Astrocyte (in vitro differentiated cells and primary cell): ENCODE measurements around the gene ZAP70. TPM values are rescaled to one million over a fixed set of nuclear protein-coding genes. Genes with fewer than 3 reads are reported as not detected.

ENCODE experiments used
- DNase-seq: peaks from one replicate; pipeline ENCODE4 v3.0.0-alpha.2; 2010; ENCODE audit warnings: low read depth
- FAIRE-seq: peaks from 2 replicates; lab custom pipeline; 2011; peaks lifted over from hg19 to GRCh38; lab: Jason Lieb, UNC
- H2AFZ ChIP-seq: 2 replicates; pipeline ENCODE4 v1.6.0; 2012; ENCODE audit warnings: low read depth, low read length, inconsistent platforms
- H3K27ac ChIP-seq: 2 replicates; pipeline ENCODE4 v1.5.1; 2011; ENCODE audit warnings: low read depth, low read length, inconsistent platforms
- H3K27me3 ChIP-seq: 2 replicates; pipeline ENCODE4 v1.6.0; 2011; ENCODE audit warnings: low read length, inconsistent platforms; ENCODE audit not compliant: insufficient read depth
- H3K36me3 ChIP-seq: 2 replicates; pipeline ENCODE4 v1.5.1; 2011; ENCODE audit warnings: low read length, inconsistent platforms; ENCODE audit not compliant: insufficient read depth
- H3K4me1 ChIP-seq: 2 replicates; pipeline ENCODE4 v1.5.1; 2011; ENCODE audit warnings: low read length, inconsistent platforms; ENCODE audit not compliant: insufficient read depth
- H3K4me2 ChIP-seq: 2 replicates; pipeline ENCODE4 v1.6.0; 2012; ENCODE audit warnings: low read length, inconsistent platforms
- H3K4me3 ChIP-seq: 2 replicates; pipeline ENCODE4 v1.5.1; 2011; ENCODE audit warnings: low read depth, mild to moderate bottlenecking, low read length, inconsistent platforms; ENCODE audit not compliant: insufficient read depth
- H3K79me2 ChIP-seq: 2 replicates; pipeline ENCODE4 v1.6.0; 2012; ENCODE audit warnings: mild to moderate bottlenecking, low read length, inconsistent platforms; ENCODE audit not compliant: insufficient read depth
- H3K9ac ChIP-seq: 2 replicates; pipeline ENCODE4 v1.6.0; 2012; ENCODE audit warnings: mild to moderate bottlenecking, low read length, inconsistent platforms
- H3K9me3 ChIP-seq: 2 replicates; pipeline ENCODE4 v1.5.1; 2012; ENCODE audit warnings: low read depth, mild to moderate bottlenecking, low read length, inconsistent platforms; ENCODE audit not compliant: insufficient read depth
- H4K20me1 ChIP-seq: 2 replicates; pipeline ENCODE4 v1.6.0; 2012; ENCODE audit warnings: low read length, inconsistent platforms; ENCODE audit not compliant: insufficient read depth
- H3K27ac Mint-ChIP-seq: one replicate; pipeline ENCODE4 v1.8.0; 2021; ENCODE audit warnings: mild to moderate bottlenecking, mixed read lengths; ENCODE audit not compliant: unreplicated experiment
- H3K27me3 Mint-ChIP-seq: one replicate; pipeline ENCODE4 v1.8.0; 2021; ENCODE audit warnings: low read depth, mixed read lengths; ENCODE audit not compliant: unreplicated experiment
- H3K36me3 Mint-ChIP-seq: one replicate; pipeline ENCODE4 v1.8.0; 2021; ENCODE audit warnings: low read depth, mixed read lengths; ENCODE audit not compliant: unreplicated experiment
- H3K4me1 Mint-ChIP-seq: one replicate; pipeline ENCODE4 v1.8.0; 2021; ENCODE audit warnings: low read depth, mixed read lengths; ENCODE audit not compliant: unreplicated experiment
- H3K4me3 Mint-ChIP-seq: one replicate; pipeline ENCODE4 v1.8.0; 2021; ENCODE audit warnings: mild to moderate bottlenecking, moderate library complexity, mixed read lengths; ENCODE audit not compliant: unreplicated experiment
- H3K9me3 Mint-ChIP-seq: one replicate; pipeline ENCODE4 v1.8.0; 2021; ENCODE audit warnings: mild to moderate bottlenecking, mixed read lengths; ENCODE audit not compliant: unreplicated experiment
- CTCF ChIP-seq: IDR thresholded peaks from 2 replicates; pipeline ENCODE4 v1.5.1; 2011; ENCODE audit warnings: low read depth, mild to moderate bottlenecking, inconsistent platforms, low read length, moderate library complexity; ENCODE audit not compliant: insufficient read depth
- EZH2 ChIP-seq: IDR thresholded peaks from 2 replicates; pipeline ENCODE4 v1.6.1; 2012; ENCODE audit warnings: mild to moderate bottlenecking, low read length, inconsistent platforms; ENCODE audit not compliant: insufficient read depth
- total RNA-seq: library from RNA; stranded (reverse); gene quantifications from 2 replicates; pipeline ENCODE4 v1.2.1, GENCODE V29; 2021

ZAP70 gene
- total RNA-seq, 1 donor from 2014 or later: 0.73 TPM

GRCh38 chr2:97673182-97673914 is 40.0 kb upstream of the ZAP70 start:
- Histone ChIP-seq H3K27me3 (no peaks in the 10 kb centered on the region), H3K79me2 (no peaks in the 10 kb centered on the region), H3K9me3 (no peaks in the 10 kb centered on the region), H3K9ac (no peak overlapping the region), H3K4me1 (peaks cover 5% of the 10 kb centered on the region), H3K4me3 (no peak overlapping the region), H2AFZ (no peak overlapping the region), H4K20me1 (no peaks in the 10 kb centered on the region), H3K36me3 (no peaks in the 10 kb centered on the region), H3K27ac (no peak overlapping the region), H3K4me2 (no peak overlapping the region)
- Mint-ChIP-seq H3K27ac (no peak overlapping the region), H3K4me3 (no peak overlapping the region), H3K27me3 (no peaks in the 10 kb centered on the region), H3K4me1 (peaks cover 7% of the 10 kb centered on the region), H3K9me3 (no peaks in the 10 kb centered on the region), H3K36me3 (peaks cover 9% of the 10 kb centered on the region)
- DNase-seq (peak; percentile 18), FAIRE-seq (no peak)
- TF ChIP-seq EZH2: no peak
- no peak for TF ChIP-seq CTCF

GRCh38 chr2:97673915-97674283 is 39.5 kb upstream of the ZAP70 start:
- Mint-ChIP-seq H3K36me3 (peaks cover 9% of the 10 kb centered on the region), H3K4me1 (peaks cover 8% of the 10 kb centered on the region), H3K27ac (no peak overlapping the region), H3K27me3 (no peaks in the 10 kb centered on the region), H3K4me3 (no peak overlapping the region), H3K9me3 (no peaks in the 10 kb centered on the region)
- no peaks in the 10 kb centered on the region for H3K27me3 ChIP-seq
- peaks cover 5% of the 10 kb centered on the region for H3K4me1 ChIP-seq
- H3K4me3 ChIP-seq: no peak overlapping the region
- DNase-seq (no peak), FAIRE-seq (no peak)
- H3K4me2 ChIP-seq: no peak overlapping the region
- H4K20me1 ChIP-seq: no peaks in the 10 kb centered on the region
- H3K27ac ChIP-seq: no peak overlapping the region
- no peak overlapping the region for H3K9ac ChIP-seq
- no peaks in the 10 kb centered on the region for H3K9me3 ChIP-seq
- no peaks in the 10 kb centered on the region for H3K79me2 ChIP-seq
- H3K36me3 ChIP-seq: no peaks in the 10 kb centered on the region
- no peak for TF ChIP-seq EZH2
- no peak for TF ChIP-seq CTCF
- no peak overlapping the region for H2AFZ ChIP-seq

- Histone ChIP-seq H3K36me3 (no peaks in the 10 kb centered on the region), H3K27me3 (no peaks in the 10 kb centered on the region), H2AFZ (no peak overlapping the region), H4K20me1 (no peaks in the 10 kb centered on the region), H3K27ac (no peak overlapping the region), H3K4me1 (peaks cover 5% of the 10 kb centered on the region), H3K9ac (no peak overlapping the region), H3K9me3 (no peaks in the 10 kb centered on the region), H3K4me3 (no peak overlapping the region), H3K79me2 (no peaks in the 10 kb centered on the region), H3K4me2 (no peak overlapping the region)
- no peak overlapping the region for H3K4me3 Mint-ChIP-seq
- peaks cover 8% of the 10 kb centered on the region for H3K4me1 Mint-ChIP-seq
- DNase-seq: no peak
- no peak for FAIRE-seq
- H3K9me3 Mint-ChIP-seq: no peaks in the 10 kb centered on the region
- TF ChIP-seq CTCF (no peak), EZH2 (no peak)
- H3K36me3 Mint-ChIP-seq: peaks cover 9% of the 10 kb centered on the region
- no peaks in the 10 kb centered on the region for H3K27me3 Mint-ChIP-seq
- no peak overlapping the region for H3K27ac Mint-ChIP-seq
Observed at GRCh38 chr2:97675430-97676113, 37.8 kb upstream of the ZAP70 start.
